ENCODE data around the gene NHSL2. TPM values are rescaled to one million over a fixed set of nuclear protein-coding genes. Genes with fewer than 3 reads are reported as not detected.

Gene NHSL2
- total and polyA plus RNA-seq, 4 donors = 1.4 to 9.9 (median 4.7) TPM

DNA sequence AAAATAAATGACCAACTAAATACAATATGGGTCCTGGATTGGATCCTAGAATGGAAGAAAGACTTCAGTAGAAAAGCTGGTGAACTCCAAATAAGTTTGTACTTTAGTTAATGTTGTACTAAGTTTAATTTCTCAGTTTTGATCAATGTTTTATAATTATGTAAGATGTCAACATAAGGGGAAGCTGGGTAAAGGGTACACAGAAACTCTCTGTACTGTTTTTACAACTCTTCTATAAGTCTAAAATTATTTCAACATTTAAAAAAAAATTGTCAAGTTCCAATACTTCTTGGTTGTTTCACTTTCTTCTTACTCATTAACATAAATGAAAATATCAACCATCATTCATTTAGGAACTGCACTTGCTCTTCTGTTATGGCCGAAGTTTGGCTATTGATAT, 88.9 kb downstream of the NHSL2 start:
- Histone ChIP-seq H3K27me3 (ENCODE audit: control insufficient read depth in 3 of 3, insufficient read depth in 3 of 3, low read length in 2 of 3) (peaks cover 2 to 7% (median 5%) of the 10 kb centered on the region in 3 donors), H3K9ac (ENCODE audit: insufficient read depth in 1 of 2, low read length in 2 of 2) (no peak overlapping the region), H3K9me3 (ENCODE audit: control insufficient read depth in 4 of 4, insufficient read depth in 3 of 4, low read length in 3 of 4) (no peaks in the 10 kb centered on the region), H3K4me3 (no peak overlapping the region), H3K4me1 (ENCODE audit: control insufficient read depth in 5 of 5, insufficient read depth in 5 of 5, low read length in 5 of 5) (peaks cover 0 to 6% (median 0%) of the 10 kb centered on the region in 5 donors), H3K36me3 (ENCODE audit: control insufficient read depth in 4 of 4, insufficient read depth in 4 of 4, low read length in 4 of 4) (no peaks in the 10 kb centered on the region), H3K27ac (ENCODE audit: low read depth in 1 of 2, low read length in 1 of 2) (no peak overlapping the region)
- WGBS, 2 donors = 98 to 100% methylated on average over 1 of the region's 1 CpG
- DNase-seq = no peak
- no peak for ATAC-seq (ENCODE audit: insufficient read depth, low FRiP score)
- TF ChIP-seq, protein P1, sequence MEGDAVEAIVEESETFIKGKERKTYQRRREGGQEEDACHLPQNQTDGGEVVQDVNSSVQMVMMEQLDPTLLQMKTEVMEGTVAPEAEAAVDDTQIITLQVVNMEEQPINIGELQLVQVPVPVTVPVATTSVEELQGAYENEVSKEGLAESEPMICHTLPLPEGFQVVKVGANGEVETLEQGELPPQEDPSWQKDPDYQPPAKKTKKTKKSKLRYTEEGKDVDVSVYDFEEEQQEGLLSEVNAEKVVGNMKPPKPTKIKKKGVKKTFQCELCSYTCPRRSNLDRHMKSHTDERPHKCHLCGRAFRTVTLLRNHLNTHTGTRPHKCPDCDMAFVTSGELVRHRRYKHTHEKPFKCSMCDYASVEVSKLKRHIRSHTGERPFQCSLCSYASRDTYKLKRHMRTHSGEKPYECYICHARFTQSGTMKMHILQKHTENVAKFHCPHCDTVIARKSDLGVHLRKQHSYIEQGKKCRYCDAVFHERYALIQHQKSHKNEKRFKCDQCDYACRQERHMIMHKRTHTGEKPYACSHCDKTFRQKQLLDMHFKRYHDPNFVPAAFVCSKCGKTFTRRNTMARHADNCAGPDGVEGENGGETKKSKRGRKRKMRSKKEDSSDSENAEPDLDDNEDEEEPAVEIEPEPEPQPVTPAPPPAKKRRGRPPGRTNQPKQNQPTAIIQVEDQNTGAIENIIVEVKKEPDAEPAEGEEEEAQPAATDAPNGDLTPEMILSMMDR (IDR thresholded peaks at IDR 0.05; ENCODE audit: control extremely low read depth, extremely low read depth) = no peak

DNA sequence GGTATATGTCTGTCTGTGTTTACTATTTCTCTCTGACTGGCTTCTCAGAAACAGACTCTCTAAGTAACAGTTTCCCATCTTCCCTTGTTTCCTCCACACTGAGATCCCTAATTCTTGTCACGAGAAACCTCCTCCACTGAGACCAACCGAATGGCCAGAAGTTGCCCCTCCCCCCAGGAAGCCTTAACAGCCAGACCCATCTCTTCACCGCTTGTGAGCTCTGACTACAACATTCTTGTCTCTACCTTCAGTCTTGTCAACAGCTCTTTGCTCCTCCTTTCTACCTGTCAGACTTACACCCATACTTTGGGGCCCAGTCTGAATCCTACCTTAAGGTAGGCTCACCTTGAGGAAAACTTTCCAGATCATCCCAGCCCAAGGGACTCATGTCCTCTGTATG, 90.8 kb downstream of the NHSL2 start:
- ATAC-seq (ENCODE audit: insufficient read depth, low FRiP score) (no peak), DNase-seq (no peak)
- TF ChIP-seq, protein P1 (IDR thresholded peaks at IDR 0.05; ENCODE audit: control extremely low read depth, extremely low read depth) = no peak
- whole genome bisulfite sequencing, 2 donors = 25 to 60% methylated on average over 3 of the region's 3 CpGs
- H3K4me1 ChIP-seq (ENCODE audit: control insufficient read depth in 5 of 5, insufficient read depth in 5 of 5, low read length in 5 of 5) = peaks cover 0 to 6% (median 0%) of the 10 kb centered on the region in 5 donors
- H3K27me3 ChIP-seq (ENCODE audit: control insufficient read depth in 3 of 3, insufficient read depth in 3 of 3, low read length in 2 of 3) = peaks cover 2 to 7% (median 5%) of the 10 kb centered on the region in 3 donors
- H3K9ac ChIP-seq (ENCODE audit: insufficient read depth in 1 of 2, low read length in 2 of 2) = no peak overlapping the region
- no peaks in the 10 kb centered on the region for H3K36me3 ChIP-seq (ENCODE audit: control insufficient read depth in 4 of 4, insufficient read depth in 4 of 4, low read length in 4 of 4)
- H3K4me3 ChIP-seq = no peak overlapping the region
- H3K9me3 ChIP-seq (ENCODE audit: control insufficient read depth in 4 of 4, insufficient read depth in 3 of 4, low read length in 3 of 4) = peaks cover 0 to 3% (median 0%) of the 10 kb centered on the region in 4 donors
- H3K27ac ChIP-seq (ENCODE audit: low read depth in 1 of 2, low read length in 1 of 2) = no peak overlapping the region

DNA sequence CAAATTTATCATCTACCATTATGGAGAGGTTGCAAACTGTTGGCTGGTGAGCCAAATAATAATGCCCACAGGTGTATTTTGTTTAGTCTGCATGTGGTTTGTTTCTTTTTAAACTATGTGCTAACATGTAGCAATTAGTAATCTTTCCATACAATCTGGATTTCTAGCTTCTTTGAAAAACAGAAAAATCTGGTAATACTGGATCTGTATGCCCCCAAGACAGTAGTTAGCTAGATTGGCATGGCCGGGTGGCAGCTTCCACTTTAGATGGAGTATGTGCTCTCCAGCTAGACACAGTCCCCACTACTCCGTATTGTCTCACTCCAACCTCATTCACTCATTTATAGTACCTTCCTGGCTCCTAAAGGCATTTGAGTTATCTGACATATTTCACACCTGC, 91.3 kb downstream of the NHSL2 start:
- Histone ChIP-seq H3K9me3 (ENCODE audit: control insufficient read depth in 4 of 4, insufficient read depth in 3 of 4, low read length in 3 of 4) (peaks cover 0 to 3% (median 0%) of the 10 kb centered on the region in 4 donors), H3K4me3 (no peak overlapping the region), H3K4me1 (ENCODE audit: control insufficient read depth in 5 of 5, insufficient read depth in 5 of 5, low read length in 5 of 5) (peaks cover 0 to 6% (median 0%) of the 10 kb centered on the region in 5 donors), H3K9ac (ENCODE audit: insufficient read depth in 1 of 2, low read length in 2 of 2) (no peak overlapping the region), H3K36me3 (ENCODE audit: control insufficient read depth in 4 of 4, insufficient read depth in 4 of 4, low read length in 4 of 4) (no peaks in the 10 kb centered on the region), H3K27ac (ENCODE audit: low read depth in 1 of 2, low read length in 1 of 2) (no peak overlapping the region), H3K27me3 (ENCODE audit: control insufficient read depth in 3 of 3, insufficient read depth in 3 of 3, low read length in 2 of 3) (peaks cover 2 to 7% (median 5%) of the 10 kb centered on the region in 3 donors)
- DNase-seq (no peak), ATAC-seq (ENCODE audit: insufficient read depth, low FRiP score) (no peak)
- TF ChIP-seq, protein P1 (IDR thresholded peaks at IDR 0.05; ENCODE audit: control extremely low read depth, extremely low read depth) = no peak
- 80 to 93% methylated on average over 2 of the region's 2 CpGs for WGBS, 2 donors

DNA sequence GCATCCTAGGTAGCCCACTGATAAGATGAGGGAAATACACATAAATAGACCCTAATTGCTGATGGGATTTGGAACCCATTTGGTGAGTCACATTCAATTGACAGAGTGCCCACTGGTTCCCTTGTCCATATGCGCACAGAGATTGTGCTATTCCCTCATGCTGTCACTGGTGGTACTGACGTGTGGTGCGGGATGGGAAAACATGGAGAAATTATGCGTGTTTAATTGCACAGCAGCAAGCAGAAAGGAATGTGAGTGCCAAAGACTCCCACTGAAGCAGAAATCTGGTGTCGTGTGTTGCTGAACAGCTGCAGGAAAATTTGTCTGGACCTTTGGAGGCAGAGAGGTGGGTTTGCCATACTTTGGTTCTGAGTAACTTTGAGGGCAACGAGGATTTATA, 92.2 kb downstream of the NHSL2 start:
- peaks cover 2 to 7% (median 5%) of the 10 kb centered on the region in 3 donors for H3K27me3 ChIP-seq (ENCODE audit: control insufficient read depth in 3 of 3, insufficient read depth in 3 of 3, low read length in 2 of 3)
- 78 to 90% methylated on average over 6 of the region's 6 CpGs for WGBS, 2 donors
- H3K27ac ChIP-seq (ENCODE audit: low read depth in 1 of 2, low read length in 1 of 2) = no peak overlapping the region
- H3K9me3 ChIP-seq (ENCODE audit: control insufficient read depth in 4 of 4, insufficient read depth in 3 of 4, low read length in 3 of 4) = peaks cover 0 to 3% (median 0%) of the 10 kb centered on the region in 4 donors
- H3K4me1 ChIP-seq (ENCODE audit: control insufficient read depth in 5 of 5, insufficient read depth in 5 of 5, low read length in 5 of 5) = peaks cover 0 to 6% (median 0%) of the 10 kb centered on the region in 5 donors
- no peak overlapping the region for H3K9ac ChIP-seq (ENCODE audit: insufficient read depth in 1 of 2, low read length in 2 of 2)
- H3K4me3 ChIP-seq = no peak overlapping the region
- TF ChIP-seq, protein P1 (IDR thresholded peaks at IDR 0.05; ENCODE audit: control extremely low read depth, extremely low read depth) = no peak
- ATAC-seq (ENCODE audit: insufficient read depth, low FRiP score) (no peak), DNase-seq (no peak)
- no peaks in the 10 kb centered on the region for H3K36me3 ChIP-seq (ENCODE audit: control insufficient read depth in 4 of 4, insufficient read depth in 4 of 4, low read length in 4 of 4)
